ENCODE results near the gene CCDC80.

GRCh38 chr3:112640930-112641801 is at the start of gene CCDC80:
- TF ChIP-seq CTCF (IDR thresholded peaks at IDR 0.05; ENCODE audit: poor library complexity) (no peak), EZH2phosphoT487 (IDR thresholded peaks at IDR 0.05; ENCODE audit: low read depth, severe bottlenecking, unreplicated experiment) (no peak)

Data from hepatocyte (in vitro differentiated cells).